ENCODE data around the gene ECHDC3. TPM values are rescaled to one million over a fixed set of nuclear protein-coding genes. Genes with fewer than 3 reads are reported as not detected.

The ECHDC3 gene
- total and polyA plus RNA-seq, 2 of the 8 experiments (the other 6 are each of a cell fraction or from before 2014, with no cell fraction given), result 15.6 to 19.9 TPM

DNA sequence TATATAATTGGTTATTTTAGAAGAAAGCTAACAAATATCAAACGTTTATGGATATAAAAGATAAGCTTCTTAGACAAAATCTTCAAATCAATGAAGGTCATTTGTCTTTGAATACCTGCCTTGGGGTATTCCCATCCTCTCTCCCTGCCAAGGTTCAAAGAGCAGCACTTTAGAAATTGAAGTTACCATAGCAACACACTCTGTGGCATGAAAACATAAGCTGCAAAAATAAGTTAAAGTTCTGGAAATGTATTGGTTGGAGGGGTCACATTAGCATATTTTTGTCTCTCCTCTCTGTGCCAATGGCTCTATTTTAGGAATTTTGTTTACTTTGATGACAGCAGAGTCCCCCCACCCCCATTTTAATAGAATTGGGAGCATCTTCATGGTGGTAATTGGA is 12.0 kb downstream of the ECHDC3 start (continued):
- TF ChIP-seq, protein P1, sequence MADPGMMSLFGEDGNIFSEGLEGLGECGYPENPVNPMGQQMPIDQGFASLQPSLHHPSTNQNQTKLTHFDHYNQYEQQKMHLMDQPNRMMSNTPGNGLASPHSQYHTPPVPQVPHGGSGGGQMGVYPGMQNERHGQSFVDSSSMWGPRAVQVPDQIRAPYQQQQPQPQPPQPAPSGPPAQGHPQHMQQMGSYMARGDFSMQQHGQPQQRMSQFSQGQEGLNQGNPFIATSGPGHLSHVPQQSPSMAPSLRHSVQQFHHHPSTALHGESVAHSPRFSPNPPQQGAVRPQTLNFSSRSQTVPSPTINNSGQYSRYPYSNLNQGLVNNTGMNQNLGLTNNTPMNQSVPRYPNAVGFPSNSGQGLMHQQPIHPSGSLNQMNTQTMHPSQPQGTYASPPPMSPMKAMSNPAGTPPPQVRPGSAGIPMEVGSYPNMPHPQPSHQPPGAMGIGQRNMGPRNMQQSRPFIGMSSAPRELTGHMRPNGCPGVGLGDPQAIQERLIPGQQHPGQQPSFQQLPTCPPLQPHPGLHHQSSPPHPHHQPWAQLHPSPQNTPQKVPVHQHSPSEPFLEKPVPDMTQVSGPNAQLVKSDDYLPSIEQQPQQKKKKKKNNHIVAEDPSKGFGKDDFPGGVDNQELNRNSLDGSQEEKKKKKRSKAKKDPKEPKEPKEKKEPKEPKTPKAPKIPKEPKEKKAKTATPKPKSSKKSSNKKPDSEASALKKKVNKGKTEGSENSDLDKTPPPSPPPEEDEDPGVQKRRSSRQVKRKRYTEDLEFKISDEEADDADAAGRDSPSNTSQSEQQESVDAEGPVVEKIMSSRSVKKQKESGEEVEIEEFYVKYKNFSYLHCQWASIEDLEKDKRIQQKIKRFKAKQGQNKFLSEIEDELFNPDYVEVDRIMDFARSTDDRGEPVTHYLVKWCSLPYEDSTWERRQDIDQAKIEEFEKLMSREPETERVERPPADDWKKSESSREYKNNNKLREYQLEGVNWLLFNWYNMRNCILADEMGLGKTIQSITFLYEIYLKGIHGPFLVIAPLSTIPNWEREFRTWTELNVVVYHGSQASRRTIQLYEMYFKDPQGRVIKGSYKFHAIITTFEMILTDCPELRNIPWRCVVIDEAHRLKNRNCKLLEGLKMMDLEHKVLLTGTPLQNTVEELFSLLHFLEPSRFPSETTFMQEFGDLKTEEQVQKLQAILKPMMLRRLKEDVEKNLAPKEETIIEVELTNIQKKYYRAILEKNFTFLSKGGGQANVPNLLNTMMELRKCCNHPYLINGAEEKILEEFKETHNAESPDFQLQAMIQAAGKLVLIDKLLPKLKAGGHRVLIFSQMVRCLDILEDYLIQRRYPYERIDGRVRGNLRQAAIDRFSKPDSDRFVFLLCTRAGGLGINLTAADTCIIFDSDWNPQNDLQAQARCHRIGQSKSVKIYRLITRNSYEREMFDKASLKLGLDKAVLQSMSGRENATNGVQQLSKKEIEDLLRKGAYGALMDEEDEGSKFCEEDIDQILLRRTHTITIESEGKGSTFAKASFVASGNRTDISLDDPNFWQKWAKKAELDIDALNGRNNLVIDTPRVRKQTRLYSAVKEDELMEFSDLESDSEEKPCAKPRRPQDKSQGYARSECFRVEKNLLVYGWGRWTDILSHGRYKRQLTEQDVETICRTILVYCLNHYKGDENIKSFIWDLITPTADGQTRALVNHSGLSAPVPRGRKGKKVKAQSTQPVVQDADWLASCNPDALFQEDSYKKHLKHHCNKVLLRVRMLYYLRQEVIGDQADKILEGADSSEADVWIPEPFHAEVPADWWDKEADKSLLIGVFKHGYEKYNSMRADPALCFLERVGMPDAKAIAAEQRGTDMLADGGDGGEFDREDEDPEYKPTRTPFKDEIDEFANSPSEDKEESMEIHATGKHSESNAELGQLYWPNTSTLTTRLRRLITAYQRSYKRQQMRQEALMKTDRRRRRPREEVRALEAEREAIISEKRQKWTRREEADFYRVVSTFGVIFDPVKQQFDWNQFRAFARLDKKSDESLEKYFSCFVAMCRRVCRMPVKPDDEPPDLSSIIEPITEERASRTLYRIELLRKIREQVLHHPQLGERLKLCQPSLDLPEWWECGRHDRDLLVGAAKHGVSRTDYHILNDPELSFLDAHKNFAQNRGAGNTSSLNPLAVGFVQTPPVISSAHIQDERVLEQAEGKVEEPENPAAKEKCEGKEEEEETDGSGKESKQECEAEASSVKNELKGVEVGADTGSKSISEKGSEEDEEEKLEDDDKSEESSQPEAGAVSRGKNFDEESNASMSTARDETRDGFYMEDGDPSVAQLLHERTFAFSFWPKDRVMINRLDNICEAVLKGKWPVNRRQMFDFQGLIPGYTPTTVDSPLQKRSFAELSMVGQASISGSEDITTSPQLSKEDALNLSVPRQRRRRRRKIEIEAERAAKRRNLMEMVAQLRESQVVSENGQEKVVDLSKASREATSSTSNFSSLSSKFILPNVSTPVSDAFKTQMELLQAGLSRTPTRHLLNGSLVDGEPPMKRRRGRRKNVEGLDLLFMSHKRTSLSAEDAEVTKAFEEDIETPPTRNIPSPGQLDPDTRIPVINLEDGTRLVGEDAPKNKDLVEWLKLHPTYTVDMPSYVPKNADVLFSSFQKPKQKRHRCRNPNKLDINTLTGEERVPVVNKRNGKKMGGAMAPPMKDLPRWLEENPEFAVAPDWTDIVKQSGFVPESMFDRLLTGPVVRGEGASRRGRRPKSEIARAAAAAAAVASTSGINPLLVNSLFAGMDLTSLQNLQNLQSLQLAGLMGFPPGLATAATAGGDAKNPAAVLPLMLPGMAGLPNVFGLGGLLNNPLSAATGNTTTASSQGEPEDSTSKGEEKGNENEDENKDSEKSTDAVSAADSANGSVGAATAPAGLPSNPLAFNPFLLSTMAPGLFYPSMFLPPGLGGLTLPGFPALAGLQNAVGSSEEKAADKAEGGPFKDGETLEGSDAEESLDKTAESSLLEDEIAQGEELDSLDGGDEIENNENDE (IDR thresholded peaks at IDR 0.05; ENCODE audit: insufficient replicate concordance, low read length), result no peak
- no peak for TF ChIP-seq SP4 (IDR thresholded peaks at IDR 0.05; ENCODE audit: low read length)
- no peak for TF ChIP-seq SP1 (IDR thresholded peaks at IDR 0.05; ENCODE audit: low read depth, low read length)
- TF ChIP-seq KDM4A (IDR thresholded peaks at IDR 0.05; ENCODE audit: low read depth, low read length, severe bottlenecking), result no peak
- no peak for TF ChIP-seq POU5F1 (IDR thresholded peaks at IDR 0.05; ENCODE audit: low read depth, low read length)
- TF ChIP-seq CTCF (IDR thresholded peaks at IDR 0.05; ENCODE audit: control extremely low read depth in 1 of 3, insufficient read depth in 1 of 3, low read depth in 1 of 3, low read length in 3 of 3), result no peak
- no peak for TF ChIP-seq SIRT6 (IDR thresholded peaks at IDR 0.05; ENCODE audit: low read length)
- TF ChIP-seq TCF12 (IDR thresholded peaks at IDR 0.05; ENCODE audit: low read depth, low read length), result no peak
- no peak for TF ChIP-seq CBX8 (IDR thresholded peaks at IDR 0.05; ENCODE audit: borderline replicate concordance, low read depth, low read length)

Data from H1 (cell line).